Lower lobe of right lung (tissue), 2 donors: ENCODE results near the gene TTC38. TPM values are rescaled to one million over a fixed set of nuclear protein-coding genes. Genes with fewer than 3 reads are reported as not detected.
A peak's percentile ranks its signal among the peaks of the same experiment; 100 is the strongest.

ENCODE experiments used
- ATAC-seq, 2 donors: fragments of 200-7000 bp; cut with Tn5 transposase; one replicate each; pipeline ENCODE4 v1.9.1; 2020 to 2022; ENCODE audit warnings: mild to moderate bottlenecking in 2 of 2, moderate library complexity in 2 of 2
- DNase-seq: peaks from one replicate; pipeline ENCODE4 v3.0.0-alpha.2; 2020
- H3K27ac ChIP-seq: fragments of 200-600 bp; one replicate; pipeline ENCODE4 v1.8.0; 2022
- H3K27me3 ChIP-seq: fragments of 200-600 bp; one replicate; pipeline ENCODE4 v1.8.0; 2022; ENCODE audit warnings: low read depth
- H3K36me3 ChIP-seq: fragments of 200-600 bp; one replicate; pipeline ENCODE4 v1.8.0; 2022; ENCODE audit warnings: mild to moderate bottlenecking
- H3K4me1 ChIP-seq: fragments of 200-600 bp; one replicate; pipeline ENCODE4 v1.8.0; 2022
- H3K4me3 ChIP-seq: fragments of 200-600 bp; one replicate; pipeline ENCODE4 v1.8.0; 2022; ENCODE audit warnings: mild to moderate bottlenecking
- H3K9me3 ChIP-seq: fragments of 200-600 bp; one replicate; pipeline ENCODE4 v1.8.0; 2022
- intact Hi-C: fragments of 100-400 bp; cut with DNase I; formaldehyde crosslinking; loops from one replicate; pipeline ENCODE4 v1.11.0; 2022
- total RNA-seq: library from RNA; stranded (reverse); fragmentation: NEBNext Ultra II Directional; extraction: Animal tissue kit (Norgen Biotek cat#: 25700); gene quantifications from one replicate; pipeline ENCODE4 v1.2.1, GENCODE V29; 2021
- TF ChIP-seq, protein P1 (sequence below): fragments of 200-600 bp; IDR thresholded peaks from one replicate; pipeline ENCODE4 v1.8.0; 2022; ENCODE audit warnings: antibody characterized with exemption, mild to moderate bottlenecking
- donor health status: DM: no; HTN: yes; CAD: no; lungs with severe emphysema.

TTC38 gene
- total RNA-seq, 1 donor from 2014 or later = 26.8 TPM

DNA sequence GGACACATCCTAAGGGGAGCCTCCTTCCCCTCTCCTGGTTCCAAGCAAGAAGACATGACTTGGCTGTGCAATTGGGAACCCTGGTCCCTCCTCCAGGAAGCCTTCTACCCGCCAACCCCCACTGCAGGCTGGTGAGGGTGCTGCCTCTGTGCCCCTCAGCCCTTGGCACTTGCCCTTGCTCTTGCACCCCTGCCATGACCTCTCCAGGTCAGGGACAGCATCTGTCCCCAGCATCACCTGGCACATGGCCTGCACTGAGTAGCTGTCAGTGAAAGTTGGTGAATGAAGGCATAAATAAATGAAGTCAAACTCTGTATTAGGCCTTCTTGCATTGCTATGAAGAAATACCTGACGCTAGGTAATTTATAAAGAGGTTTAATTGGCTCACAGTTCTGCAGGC, 27.0 kb downstream of the TTC38 start:
- Histone ChIP-seq H3K36me3 (peaks cover 27% of the 10 kb centered on the region), H3K27me3 (no peaks in the 10 kb centered on the region), H3K4me3 (no peak overlapping the region), H3K27ac (no peak overlapping the region), H3K4me1 (peaks cover 16% of the 10 kb centered on the region), H3K9me3 (peaks cover 4% of the 10 kb centered on the region)
- intact Hi-C loops = no loop called here
- ATAC-seq (no peak), DNase-seq (no peak)
- TF ChIP-seq, protein P1, sequence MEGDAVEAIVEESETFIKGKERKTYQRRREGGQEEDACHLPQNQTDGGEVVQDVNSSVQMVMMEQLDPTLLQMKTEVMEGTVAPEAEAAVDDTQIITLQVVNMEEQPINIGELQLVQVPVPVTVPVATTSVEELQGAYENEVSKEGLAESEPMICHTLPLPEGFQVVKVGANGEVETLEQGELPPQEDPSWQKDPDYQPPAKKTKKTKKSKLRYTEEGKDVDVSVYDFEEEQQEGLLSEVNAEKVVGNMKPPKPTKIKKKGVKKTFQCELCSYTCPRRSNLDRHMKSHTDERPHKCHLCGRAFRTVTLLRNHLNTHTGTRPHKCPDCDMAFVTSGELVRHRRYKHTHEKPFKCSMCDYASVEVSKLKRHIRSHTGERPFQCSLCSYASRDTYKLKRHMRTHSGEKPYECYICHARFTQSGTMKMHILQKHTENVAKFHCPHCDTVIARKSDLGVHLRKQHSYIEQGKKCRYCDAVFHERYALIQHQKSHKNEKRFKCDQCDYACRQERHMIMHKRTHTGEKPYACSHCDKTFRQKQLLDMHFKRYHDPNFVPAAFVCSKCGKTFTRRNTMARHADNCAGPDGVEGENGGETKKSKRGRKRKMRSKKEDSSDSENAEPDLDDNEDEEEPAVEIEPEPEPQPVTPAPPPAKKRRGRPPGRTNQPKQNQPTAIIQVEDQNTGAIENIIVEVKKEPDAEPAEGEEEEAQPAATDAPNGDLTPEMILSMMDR = no peak

DNA sequence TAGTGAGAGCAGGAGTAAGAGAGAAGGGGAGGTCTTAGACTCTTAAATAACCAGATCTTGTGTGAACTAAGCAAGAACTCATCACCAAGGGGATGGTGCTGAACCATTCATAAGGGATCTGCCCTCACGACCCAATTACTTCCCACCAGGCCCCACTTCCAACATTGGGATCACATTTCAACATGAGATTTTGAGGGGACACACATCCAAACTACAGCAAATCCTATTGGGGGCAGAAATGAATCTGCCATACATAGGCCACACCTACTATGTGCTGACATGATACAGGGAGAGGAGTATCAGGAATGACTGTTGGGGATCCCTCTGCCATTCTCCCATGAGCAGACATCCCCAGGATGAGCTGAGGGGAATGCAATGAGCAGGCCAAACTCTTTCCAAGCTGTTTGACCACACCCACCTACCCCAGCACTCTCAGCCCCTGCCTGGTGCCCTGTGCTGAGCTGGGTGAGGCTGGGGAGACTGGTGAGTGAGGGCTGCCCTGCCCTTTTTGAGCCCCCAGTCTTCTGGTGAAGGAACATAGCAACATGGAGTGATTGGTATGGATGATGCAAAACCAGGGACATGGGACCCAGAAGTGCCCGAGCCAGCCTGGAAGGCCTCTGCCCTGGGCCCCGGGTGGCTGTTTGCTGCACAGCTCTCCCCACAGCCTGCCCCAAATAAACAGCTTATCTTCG, 27.6 kb downstream of the TTC38 start:
- H3K27ac ChIP-seq = peak overlapping the region; percentile 97
- H3K27me3 ChIP-seq = no peaks in the 10 kb centered on the region
- peak overlapping the region; percentile 83 for H3K4me3 ChIP-seq
- no peak for ATAC-seq
- intact Hi-C loops = no loop called here
- peak; percentile 38 for DNase-seq
- peaks cover 4% of the 10 kb centered on the region for H3K9me3 ChIP-seq
- TF ChIP-seq, protein P1 = no peak
- peaks cover 27% of the 10 kb centered on the region for H3K36me3 ChIP-seq
- H3K4me1 ChIP-seq = peaks cover 16% of the 10 kb centered on the region

DNA sequence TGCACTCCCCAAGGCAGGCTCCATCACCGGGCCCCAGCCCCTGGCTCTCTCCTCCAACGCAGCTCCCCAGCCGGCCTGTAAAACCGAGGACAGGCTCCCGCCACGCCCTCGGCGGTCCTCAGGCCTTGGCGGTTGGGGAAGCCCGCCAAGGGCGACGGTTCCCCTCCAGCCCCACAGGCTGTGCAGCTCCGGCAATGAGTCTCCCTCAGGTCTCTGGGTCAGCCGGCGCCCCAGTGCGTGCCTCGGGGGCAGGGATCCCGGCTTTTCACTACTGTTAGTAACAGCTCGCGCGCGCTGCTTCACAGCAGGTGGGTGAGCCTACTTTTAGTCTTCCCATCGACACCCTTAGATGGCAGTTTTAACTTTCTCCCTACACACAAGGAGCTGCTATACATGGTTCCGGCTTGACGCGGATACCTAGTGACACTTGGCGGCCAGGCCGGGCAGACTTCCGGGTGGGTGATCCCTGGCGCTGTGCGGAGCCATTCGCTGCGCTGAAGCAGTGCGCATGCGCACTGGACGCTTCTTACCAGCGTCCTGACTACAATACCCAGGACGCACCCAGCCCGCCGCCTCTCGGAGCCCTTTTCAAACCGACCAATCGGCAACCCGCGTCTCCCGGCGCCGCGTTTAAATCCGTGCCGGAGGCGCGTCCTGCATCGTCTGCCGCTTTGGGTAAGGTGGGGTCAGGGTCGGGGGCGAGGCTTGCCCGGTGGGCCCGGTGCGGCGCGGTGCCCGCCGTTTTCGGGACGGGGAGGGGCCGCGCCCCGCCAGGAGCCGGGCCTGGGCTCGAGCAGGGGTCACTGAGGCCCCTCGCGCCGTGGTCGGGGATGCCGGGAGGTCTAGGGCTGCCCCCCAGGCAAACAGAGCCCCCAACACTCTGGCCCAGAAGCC, 28.7 kb downstream of the TTC38 start, which contains the start of gene GTSE1:
GTSE1 (plus strand) TSS at position 614 of the 894 bp plus-strand sequence. CDS start 531 bp downstream, outside the sequence.
- H3K36me3 ChIP-seq = peaks cover 20% of the 10 kb centered on the region
- intact Hi-C loops = no loop called here
- ATAC-seq (peak; percentile 98 to 99), DNase-seq (peak; percentile 100)
- H3K27me3 ChIP-seq = no peaks in the 10 kb centered on the region
- H3K27ac ChIP-seq = peak within 1 kb of the TSS; percentile 97
- TF ChIP-seq, protein P1 = peak; percentile 40
- H3K4me3 ChIP-seq = peak within 1 kb of the TSS; percentile 83
- peaks cover 16% of the 10 kb centered on the region for H3K4me1 ChIP-seq
- H3K9me3 ChIP-seq = peaks cover 4% of the 10 kb centered on the region

DNA sequence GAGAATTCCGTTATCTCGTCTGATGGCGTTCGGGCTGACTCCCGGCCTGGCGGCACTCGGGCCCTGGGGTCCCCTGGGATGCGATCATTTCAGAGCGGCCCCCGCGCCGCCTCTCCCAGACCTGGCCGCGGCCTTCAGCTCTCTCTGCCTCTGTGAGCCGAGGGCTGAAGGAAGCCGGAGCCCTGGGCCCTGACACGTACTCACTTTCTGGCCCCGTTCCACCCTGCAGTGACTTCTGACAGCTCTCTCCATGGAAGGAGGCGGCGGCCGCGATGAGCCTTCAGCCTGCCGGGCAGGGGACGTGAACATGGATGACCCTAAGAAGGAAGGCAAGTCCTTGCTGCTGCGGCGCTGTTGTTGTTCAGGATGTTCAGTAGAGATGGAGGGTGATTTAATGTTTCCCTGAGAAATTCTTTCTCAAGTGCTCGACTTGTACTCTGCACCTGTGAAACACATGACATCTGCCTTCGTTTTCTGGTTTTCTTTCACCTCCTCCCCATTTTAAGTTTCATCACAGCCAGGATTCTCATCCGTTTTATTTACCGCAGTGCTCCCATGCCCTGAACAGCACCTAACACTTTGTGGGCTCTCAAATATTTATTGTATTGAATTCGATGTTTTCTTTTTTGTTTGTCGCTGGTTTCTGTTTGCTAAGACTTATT, 29.5 kb downstream of the TTC38 start:
- intact Hi-C loops = no loop called here
- Histone ChIP-seq H3K4me1 (peaks cover 16% of the 10 kb centered on the region), H3K27ac (no peak overlapping the region), H3K36me3 (peaks cover 14% of the 10 kb centered on the region), H3K9me3 (no peaks in the 10 kb centered on the region), H3K4me3 (peak overlapping the region; percentile 83), H3K27me3 (no peaks in the 10 kb centered on the region)
- DNase-seq = peak; percentile 52
- TF ChIP-seq, protein P1 = no peak
- ATAC-seq = peak; percentile 1 to 3

DNA sequence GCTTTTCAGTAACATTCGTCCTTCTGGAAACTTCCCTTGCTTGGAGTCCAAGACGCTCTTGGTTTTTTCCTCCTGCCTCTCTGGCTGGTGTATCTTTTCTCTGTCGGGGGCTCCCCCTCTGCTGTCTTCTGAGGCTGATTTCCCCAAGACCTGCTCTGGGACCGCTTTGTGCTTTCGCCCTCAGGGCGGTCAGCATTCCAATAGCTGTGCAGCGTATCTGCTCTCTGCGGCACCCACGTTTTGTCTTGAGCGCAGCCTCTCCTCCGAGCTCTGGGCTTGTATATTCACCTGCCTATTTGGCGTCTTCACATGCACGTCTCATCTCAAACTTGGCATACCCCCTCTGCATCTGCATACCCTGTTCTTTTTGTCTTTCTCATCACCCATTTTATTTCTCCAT, 31.3 kb downstream of the TTC38 start:
- Histone ChIP-seq H3K9me3 (no peaks in the 10 kb centered on the region), H3K27ac (no peak overlapping the region), H3K4me3 (no peak overlapping the region), H3K4me1 (peaks cover 16% of the 10 kb centered on the region), H3K36me3 (no peaks in the 10 kb centered on the region), H3K27me3 (no peaks in the 10 kb centered on the region)
- intact Hi-C loops = no loop called here
- TF ChIP-seq, protein P1 = no peak
- ATAC-seq = no peak
- DNase-seq = no peak
